ENCODE data around the gene RFTN1. TPM values are rescaled to one million over a fixed set of nuclear protein-coding genes. Genes with fewer than 3 reads are reported as not detected.

RFTN1 gene
- polyA plus RNA-seq, 12 donors, result 10.4 to 29.6 (median 14.1) TPM; not detected in 1

DNA sequence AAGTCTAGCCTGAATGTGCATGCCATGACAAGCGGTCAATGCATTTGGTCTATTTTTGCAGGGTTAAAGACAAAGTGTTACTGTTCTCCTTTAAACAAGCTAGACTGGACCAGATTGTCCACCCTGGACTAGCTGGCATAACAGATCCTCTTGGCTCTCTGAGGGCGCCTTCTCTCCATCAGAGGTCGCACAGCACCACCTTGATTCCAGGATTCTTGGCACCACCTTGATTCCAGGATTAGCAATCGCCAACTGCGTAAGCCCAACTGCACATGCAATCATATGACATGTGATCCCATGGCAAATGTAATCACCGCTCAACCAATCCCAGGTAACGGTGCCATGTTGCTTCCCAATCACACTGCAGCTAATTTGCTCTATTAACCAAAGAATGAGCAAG, 149.9 kb downstream of the RFTN1 start:
- DNase-seq, result no peak

DNA sequence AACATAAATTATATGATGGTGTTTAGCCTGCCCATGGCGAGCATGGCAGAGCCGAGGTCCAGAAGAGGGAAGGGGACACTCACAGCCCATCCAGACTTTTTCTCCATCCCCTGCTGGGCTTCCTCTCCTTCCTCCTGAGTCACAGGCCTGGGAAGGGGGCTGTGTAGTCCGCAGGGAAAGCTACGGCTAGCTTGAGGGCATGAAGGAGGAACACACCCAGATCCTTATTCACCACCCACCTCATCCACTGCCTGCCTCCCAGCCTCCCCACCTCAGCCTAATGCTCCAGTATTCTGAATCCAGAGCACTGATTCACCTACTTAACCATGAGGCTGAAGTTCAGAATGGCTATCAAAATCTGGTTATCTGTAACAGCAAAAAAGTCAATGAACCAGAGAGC, 150.7 kb downstream of the RFTN1 start:
- DNase-seq, result no peak

DNA sequence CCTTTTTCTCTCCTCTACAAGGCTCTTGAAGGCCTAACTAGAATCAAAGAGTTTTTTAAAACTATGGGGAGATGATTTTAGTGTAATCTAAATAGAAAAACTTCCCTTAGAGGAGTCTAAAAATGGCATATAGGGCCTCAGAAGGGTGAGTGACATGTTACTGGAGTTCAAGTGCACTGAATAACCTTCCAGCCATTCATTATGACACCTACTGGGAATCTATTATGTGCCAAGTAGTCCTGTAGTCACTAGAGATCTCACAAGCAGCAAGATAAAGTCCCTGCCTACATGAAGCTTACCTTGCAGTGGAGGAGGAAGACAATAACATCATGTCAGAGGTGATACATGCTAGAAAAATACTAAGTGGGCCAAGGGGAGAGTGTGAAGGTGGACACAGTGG, 152.4 kb downstream of the RFTN1 start:
- no peak for DNase-seq

DNA sequence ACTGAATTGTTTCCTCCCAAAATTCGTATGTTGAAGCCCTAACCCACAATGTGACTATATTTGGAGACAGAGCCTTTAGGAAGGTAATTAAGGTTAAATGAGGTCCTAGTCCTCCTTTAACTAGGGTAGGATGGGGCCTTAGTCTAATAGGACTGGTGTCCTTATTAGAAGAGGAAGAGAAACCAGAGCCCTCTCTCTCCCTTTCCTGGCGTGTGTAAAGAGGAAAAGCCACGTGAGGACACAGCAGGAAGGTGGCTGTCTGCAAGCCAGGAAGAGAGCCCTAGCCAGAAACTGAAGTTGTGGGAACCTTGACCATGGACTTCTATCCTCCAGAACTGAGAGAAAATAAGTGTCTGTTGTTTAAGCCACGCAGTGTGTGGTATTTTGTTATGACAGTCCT, 154.2 kb downstream of the RFTN1 start:
- DNase-seq, result no peak

DNA sequence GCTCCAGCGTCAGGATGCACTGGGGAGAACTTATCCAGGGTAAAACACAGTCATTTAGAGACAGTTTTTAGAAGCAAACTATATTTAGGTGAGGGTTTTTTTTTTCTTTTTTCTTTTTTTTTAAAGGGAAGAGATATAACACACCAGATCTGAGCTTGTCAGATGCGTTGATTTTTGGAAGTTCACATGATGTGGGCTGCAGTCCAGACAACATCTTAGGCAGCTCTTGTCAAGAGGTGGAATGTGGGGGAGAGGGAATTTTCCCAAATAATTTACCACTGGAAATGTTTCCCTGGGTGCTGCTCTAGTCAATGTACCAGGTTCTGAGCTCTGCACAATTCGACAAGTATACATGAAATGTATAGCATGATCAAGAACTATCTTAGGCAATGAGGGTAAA, 155.2 kb downstream of the RFTN1 start:
- no peak for DNase-seq

DNA sequence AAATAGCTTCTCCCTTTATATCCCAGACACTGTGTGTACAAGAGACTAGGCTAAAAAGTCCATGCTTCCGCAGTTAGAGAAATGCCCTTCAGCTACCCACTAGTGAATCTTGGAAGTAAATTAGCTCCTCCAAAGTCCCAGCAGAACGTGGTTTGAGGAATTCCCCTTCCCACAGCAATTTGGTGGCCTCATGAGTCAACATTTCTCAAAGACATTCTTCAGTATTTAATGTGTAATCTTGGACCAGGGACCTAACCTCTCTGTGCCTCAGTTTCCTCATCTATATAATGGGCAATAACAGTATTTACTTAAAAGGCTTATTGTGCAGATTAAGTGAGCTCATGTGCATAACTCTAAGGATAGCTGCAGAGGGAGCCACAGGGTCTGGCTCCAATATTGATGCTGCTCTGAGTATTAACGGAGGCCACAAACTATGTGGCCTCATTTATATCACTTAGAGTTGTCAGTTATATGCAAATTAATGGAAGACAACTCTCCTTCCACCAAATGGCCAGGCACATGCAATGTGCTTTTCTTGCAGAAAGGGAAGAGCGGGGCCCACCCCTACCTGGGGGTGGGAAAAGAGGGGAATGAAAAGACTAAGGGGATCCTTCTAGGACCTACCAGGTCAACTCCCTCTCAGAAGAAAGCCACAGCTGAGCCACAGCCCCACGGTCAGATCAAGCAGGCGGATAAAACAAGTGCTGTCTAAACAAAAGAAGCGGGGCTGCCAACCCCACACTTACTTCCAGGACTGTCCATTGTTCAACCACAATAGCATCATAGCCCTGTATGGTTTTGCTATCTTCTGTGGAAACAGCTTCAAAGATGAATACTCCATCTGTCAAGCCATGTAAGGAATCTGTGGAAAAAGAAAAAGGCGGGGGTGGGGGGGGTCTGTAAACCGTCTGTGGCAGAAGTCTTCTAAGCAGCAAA, 156.0 kb downstream of the RFTN1 start:
- DNase-seq, result no peak

DNA sequence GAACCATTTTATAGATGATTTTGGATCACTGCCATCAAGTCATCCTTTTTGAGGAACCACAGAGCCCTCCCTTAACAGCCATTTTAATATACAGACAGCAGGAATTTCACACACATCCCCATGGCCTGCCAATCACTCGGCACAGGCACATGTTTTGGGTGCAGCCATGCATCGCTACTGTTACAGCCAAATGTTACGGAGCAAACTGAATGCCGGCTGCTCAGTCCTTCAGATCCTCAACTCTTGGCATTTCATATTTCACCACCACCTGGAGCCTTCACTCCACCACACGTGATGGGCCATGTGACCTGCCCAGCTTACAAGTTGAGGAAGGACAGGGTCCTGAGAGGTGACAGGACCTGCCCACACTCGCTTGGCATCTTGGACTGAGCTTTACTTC, 157.7 kb downstream of the RFTN1 start:
- DNase-seq, result no peak

DNA sequence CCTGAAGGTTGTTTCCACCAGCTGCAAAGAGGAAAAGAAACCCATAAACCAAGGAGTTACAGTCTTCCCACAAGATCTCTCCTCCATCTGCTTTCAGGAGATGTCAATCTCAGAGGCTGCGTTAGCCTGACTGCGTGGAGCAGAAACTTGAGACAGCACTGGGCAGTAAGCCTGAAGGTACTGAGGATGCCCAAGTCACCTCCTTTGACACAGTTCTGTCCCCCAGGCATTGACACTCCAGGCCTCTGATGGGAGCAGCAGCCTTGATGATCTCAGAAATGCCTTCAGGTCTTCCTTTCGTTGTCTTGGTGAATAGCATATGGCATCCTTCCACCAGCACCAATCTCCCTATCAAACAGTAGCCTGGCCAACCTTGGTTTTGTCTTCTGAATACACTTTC, 159.2 kb downstream of the RFTN1 start:
- no peak for DNase-seq

DNA sequence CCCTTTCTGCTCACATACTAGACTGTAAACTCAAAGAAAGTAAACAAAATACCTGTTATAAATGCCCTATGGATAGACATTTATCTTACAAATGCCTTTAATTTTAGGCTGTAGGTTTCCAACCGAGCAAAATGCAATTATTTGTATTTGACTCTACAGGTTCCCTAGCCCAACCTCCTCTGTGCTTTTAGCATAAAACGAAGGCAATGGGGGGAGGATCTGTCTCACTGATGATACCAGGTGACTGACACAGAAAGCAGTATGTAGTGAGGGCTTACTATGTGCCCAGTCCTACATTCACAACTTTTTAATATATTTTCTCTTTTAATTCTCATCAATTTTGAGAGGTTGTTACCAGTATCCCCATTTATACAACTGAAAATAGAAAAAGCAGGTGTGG, 161.1 kb downstream of the RFTN1 start:
- no peak for DNase-seq

DNA sequence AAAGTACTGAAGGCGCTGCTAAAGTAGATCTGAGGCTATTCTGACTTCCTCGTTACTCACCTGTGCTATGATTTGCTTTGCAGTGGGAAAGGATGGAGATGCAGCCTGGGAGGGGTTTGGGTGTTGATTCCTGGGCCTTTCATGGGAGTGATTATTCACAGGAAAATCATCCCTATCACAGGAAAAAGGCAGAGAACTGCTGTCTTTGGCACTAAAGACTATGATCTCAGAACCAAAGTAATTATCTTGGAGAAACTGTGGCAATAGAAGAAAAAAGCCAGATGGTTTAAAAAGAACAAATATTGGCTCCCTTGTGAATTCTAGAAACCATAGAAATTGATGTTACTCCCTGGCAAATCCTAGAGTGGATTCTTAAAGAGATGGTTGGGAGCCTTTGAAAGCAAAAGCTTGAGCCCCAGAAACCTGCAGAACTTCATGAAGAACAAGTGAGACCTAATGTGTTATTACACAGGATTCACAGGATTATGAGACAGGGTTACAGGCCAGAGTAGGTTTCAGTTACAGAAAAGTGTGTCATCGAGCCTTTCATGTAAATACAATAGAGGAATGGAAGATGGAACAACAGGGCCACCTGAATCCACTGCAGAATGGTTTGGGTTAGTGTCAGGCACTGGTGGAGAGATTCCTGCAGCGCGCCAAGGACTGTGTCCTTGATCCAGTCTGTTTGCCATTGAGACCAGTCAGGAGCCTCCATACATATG, 162.7 kb downstream of the RFTN1 start:
- DNase-seq, result no peak

DNA sequence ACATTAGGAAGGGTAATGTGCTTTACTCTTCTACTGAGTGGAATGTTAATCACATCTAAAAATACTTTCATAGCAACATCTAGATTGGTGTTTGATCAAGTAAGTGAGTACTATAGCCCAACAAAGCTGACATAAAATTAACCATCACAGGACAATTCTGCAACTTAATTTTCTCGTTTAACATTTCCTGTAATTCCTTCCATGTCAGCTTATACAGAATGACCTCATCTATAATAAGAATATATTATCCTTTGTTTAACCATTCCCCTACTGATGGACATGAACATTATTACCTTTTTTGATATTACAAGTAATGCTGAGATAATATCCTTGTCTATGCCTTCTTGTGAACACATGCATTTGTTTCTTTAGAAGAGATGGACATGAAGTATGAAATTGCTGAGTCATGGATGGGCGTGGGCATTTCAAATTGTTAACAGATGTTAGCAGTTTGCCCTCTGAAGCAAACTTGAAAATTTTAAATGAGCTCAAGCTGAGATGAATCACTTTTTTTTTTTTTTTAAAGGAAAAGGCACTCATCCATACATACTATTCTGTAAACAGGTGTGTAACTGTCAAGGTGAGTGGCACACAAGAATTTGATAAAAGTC, 163.4 kb downstream of the RFTN1 start:
- DNase-seq, result no peak

DNA sequence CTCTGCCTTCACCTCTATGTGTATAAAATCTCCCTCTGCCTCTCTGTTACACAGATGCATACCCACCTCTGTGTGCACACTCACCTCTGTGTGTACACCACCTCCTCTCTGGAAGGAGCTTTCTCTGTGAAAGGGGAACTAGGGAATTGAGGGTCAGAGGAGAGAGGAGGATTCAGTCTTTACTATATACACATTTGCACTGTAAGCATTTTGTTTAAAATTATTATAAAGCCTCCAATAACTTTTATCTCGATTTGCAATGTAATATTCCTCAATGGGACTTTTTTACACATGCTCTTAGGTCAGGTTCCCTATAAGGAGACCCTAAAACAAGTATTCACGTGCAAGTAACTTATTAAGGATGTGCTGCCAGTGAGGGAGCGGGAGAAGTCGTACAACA, 166.0 kb downstream of the RFTN1 start:
- no peak for DNase-seq

DNA sequence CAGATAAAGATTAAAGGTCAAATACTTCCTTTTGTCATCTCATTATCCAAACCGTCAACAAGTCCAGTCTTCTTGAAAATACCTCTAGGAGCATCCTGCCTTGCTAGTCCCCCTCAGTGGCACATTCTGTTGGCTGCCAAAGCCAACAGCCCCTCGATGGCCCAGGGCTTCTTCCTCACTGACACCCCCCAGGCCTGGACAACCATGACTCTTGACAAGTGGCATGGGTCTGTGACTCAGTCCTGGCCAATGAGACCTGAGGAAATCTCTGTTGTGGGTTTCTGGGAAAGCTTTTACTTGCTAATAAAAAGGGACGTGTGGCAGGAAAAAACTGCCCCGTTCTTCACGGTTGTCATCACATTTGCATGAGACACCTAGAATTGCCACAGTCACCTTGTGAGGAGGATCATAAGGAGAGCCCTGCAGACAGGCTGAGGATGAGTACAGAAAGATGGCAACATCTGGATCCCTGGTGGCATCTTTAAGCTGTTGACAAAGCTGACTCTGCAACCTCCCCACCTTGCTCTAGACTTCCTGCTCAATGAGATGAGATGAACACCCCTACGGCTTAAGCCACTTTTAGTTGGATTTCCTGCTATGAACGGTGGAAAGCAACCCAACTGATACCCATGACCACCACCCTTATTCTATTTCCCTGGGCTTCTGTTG, 167.0 kb downstream of the RFTN1 start:
- no peak for DNase-seq

DNA sequence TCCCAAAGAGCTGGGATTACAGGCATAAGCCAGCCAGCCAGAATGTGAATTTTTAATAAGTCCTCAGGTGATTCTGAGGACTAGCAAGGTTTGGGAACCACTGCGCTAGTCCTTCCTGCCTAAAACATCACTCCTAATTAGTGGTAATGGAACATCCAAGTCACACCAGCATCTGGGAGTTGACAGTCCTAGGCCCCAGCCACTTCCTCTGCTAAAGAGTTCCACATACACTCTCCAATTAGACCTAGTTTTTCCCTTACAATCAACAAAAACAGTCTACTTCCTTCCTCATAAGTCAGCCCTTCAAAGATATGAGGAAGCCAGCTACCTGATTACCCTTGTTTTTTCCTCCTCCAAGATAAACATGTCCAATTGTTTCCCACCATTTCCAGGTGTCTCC, 170.4 kb downstream of the RFTN1 start:
- no peak for DNase-seq

DNA sequence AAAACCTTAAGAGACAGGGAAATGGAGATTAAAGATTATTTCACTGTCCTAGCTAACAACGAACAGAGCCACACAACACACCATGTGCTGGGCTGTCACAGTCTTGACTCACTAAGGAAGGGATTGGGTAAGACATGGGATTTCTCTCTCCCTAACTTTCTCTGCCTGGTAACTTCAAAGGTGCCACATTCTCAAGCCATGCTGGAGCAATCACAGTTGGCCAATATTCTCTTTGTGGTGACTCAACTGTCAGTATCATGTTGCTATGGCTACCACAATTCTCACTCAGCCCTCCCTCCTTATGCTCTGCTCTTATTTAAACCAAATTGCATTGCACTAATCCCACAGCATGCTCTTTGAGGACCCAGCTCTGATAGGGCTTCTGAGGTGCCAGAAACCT, 174.5 kb downstream of the RFTN1 start:
- DNase-seq, result no peak

DNA sequence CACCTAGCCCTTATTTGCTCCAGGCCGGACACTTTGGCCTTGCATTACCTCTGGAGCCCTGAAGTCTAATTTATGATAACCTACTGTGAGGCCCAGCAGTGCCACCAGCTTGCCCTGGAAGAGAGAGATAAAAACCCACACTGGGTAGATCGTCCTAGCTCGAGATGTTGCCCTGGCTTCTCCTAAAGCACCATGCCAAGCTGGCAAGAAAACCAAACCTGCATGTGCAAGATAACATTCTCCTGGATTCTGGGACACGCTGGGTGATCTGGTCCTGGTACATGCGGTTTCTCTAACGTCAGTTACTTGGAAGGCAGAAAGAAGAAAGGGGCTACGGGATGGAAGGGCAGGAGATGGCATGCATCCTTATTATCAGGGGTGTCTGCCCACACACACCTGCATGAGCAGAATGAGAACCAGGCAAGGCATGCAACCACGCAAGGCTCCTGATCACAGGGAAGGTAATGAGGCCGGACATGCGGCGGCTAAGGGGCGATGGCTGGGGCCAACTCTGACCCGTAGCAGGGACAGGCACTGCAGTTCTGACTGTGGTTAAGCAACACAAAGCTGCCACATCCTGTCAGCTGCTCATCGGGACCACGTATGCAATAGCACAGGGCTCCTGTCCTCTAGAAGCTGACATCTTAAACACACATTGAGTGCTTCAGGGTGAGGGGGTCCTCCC, 175.5 kb downstream of the RFTN1 start:
- DNase-seq, result no peak

DNA sequence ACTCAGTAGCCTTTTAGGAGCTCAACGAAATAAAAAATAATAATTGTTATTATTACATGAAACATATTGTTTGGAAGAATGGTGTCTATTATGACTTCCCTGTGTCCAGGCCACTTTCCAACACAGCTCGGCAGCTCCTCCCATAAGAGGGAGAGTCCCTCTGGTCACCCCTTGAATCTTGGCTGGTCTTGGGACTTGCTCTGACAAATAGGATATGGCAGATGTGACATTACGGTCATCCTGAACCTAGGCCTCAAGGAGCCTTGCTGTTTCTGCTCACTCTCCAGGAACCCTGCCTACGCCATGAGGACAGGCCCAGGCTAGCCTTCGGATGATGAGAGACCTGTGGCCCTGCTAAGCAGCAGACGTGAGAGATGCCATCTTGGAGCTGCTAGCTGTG, 176.7 kb downstream of the RFTN1 start:
- DNase-seq, result no peak

DNA sequence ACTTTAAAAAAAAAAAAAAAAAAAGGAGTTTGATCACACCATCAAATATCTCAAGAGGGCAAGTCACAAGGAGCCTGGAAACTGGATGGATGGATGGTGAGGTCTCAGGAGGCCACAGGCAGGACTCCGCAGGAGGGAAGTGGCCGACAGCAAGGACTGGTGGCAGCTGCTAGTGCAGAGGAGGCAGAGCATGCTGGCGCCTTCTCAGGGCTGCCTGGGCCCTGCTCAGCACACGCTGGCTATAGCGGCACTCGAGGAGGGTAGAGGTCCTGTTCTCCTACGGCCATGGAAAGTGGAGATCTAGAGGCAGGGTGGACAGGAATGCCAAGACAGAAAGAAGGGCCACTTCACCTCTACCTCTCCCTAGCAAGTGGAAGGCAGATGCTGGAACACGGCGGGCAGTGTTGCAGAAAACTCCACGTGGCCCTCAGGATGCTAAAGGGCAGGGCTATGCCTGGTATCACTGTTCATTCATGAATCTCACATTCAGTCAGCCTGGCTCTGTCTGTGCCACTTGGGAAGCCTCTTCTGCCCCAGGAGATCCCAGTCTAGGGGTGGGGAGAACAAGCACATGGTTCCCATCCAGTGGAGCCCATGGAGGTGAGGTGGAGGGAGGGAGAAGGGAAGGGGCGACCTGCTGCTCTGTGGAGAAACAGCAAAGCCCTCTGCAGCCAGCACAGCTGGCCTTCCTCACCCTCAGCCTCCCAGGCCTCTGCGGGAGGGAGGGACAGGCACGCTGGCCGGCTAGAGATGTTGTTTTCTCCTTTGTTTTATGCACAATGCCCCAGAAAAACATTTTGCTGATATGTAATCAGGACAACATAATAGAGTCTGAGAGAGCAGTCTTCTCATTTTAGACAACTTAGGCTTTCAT, 177.5 kb downstream of the RFTN1 start:
- no peak for DNase-seq

DNA sequence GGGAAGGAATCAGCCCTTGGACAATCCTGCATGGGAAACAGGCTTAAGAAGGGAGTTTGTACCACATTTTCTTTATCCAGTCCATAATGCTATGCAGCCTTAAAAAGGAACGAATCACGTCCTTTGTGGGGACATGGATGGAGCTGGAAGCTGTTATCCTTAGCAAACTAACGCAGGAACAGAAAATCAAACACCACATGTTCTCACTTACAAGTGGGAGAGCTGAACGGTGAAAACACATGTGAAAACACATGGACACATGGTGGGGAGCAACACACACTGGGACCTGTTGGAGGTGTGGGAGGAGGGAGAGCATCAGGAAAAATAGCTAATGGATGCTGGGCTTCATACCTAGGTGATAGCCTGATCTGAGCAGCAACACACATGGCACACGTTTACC, 178.2 kb downstream of the RFTN1 start:
- DNase-seq, result no peak

DNA sequence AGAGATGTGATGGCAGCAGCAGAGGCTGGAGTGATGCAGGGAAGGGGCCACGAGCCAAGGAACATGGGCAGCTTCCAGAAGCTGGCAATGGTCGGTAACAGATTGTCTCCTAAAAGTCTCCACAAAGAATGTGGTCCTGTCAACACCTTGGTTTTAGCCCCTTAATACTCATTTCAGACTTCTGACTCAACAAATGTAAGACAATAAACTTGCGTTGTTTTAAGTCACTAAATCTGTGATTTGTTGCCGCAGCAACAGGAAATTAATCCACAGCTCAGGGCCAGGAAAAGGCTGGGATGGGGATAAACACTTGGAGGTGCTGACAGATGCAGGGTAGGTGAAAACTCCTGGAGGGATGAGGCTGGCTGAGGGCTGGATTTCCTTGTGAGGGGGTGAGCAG, 178.6 kb downstream of the RFTN1 start:
- DNase-seq, result no peak
